ENCODE data around the gene SOX1. TPM values are rescaled to one million over a fixed set of nuclear protein-coding genes. Genes with fewer than 3 reads are reported as not detected.

Gene SOX1
- total RNA-seq, 1 donor from 2014 or later = not detected

DNA sequence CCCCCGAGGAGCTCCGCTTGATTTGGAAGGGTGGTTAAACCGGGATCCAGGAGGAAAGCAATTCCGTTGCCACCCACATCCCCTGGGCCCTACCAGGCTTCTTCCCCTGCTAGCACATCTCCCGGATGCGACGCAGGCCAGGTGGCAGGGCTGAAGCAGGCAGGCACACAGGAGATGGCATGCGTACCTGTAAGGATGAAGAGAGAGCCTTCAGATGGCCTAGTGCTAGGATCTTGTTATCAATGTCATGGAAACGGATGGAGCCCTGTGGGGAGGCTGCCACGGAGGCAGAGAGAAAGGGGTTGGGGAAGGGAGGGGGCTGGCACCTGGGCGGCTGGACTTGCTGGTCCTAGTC, 8.5 kb upstream of the SOX1 start:
- intact Hi-C loops (cut with micrococcal nuclease) = no loop called here

DNA sequence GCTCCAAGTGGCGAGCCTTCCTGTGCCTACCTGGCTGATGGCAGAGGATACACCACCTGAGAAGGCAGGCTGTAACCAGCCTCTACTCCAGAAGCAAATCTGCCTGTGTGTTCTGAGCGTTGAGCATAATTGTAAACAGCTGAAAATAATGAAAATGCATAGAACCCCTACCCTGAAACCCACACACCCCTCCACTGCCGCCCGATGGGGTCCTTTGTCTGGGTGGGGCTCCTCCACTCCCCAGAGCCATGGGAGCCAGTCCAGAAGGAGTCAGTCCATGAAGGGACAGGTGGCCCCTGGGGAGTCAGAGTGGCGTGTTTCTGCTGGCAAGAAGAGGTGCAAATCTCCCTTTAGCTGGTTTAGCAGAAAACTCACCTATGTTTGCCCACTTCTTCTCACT, 8.0 kb upstream of the SOX1 start:
- intact Hi-C loops (cut with micrococcal nuclease) = no loop called here

DNA sequence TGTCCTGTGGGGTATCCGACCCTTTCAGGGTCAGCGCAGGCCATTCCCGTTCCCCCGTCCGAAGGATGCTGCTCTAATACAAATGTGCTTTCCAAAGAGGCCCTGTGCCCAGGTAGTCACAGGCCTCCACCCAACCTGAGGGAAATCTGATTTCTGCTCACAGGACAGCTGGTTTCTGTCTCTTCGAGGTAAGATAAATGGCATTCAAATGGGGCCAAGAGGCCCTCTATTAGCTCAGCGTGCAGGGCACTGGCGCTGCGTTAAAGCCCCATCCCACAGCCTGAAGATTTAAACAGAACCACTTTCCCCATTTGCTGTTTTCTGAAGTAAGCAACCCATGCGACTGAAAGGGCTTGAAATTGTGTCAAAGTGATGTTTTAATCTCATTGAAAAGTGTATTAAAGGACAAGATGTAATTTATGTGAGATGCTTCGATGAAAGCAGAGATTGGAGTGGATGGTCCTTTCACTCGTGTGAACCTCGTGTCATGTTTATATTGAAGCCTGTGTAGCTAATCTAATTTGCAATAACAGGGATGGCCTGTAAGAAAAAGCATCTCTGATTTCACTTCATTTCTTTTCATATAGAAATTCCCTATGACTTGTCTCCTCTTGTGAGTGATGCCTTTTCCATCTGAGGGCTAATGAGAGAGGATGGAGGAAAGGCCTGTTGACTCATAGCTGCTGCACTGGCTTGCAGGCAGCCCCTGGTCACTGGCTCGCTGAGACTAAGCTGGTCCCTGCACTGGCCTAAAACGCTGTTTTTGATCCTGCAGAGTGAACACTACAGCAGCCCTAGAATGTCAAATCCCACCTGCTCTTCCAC, 7.3 kb upstream of the SOX1 start:
- intact Hi-C loops (cut with micrococcal nuclease) = loop anchor here (5.0 kb wide), 1 partner anchor 48 kb away; no protein-coding TSS in a partner anchor

DNA sequence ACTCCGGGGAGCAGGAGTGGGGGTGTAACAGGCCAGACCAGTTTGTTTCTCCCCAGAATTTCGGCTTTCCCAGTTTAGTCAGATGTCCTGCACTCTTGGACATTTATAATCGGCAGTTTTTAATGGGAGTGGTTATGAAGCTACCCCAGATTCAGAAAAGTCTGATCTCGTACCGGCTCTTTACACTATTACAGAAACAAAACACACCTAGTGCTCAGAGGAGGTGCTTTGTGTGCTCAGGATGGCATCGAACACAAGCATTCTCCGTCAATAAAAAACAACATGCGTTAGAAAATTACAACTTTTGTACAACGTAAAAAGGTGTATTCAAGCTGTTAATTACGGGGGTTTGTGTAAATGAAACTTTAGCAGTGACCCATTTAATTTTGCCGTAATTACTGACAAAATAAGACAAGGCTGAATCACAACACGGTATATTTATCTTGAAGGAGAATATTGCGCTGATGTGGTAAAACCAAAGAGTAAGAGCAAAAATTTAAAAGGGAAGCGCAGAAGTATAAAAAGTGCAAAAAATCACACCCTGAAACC, 6.6 kb upstream of the SOX1 start:
- intact Hi-C loops (cut with micrococcal nuclease) = loop anchor here (5.0 kb wide), 1 partner anchor 47 kb away; no protein-coding TSS in a partner anchor

DNA sequence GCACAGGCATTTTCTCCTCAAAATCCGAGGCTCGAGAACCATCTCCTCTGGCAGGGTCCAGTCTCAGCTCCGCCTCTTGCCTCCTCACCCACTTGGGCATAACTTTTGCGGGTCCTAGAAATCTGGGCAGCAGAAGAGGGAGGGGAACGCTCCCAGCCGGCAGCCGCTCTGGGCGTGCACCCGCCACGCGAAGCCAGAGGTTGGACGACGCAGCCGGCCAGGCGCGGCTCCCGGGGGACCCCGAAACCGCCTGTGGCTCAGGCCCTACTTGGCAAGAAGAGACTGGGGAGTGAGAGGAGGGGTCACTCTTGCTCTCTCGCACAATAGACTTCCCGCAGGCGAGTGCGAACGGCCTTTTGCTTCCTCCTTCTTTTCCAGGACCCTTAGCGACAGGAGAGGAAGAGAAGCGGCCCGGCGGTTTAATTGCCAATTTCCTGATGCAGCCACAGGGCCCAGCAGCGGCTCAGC, 6.0 kb upstream of the SOX1 start:
- intact Hi-C loops (cut with micrococcal nuclease) = loop anchor here (5.0 kb wide), 1 partner anchor 46 kb away; no protein-coding TSS in a partner anchor

DNA sequence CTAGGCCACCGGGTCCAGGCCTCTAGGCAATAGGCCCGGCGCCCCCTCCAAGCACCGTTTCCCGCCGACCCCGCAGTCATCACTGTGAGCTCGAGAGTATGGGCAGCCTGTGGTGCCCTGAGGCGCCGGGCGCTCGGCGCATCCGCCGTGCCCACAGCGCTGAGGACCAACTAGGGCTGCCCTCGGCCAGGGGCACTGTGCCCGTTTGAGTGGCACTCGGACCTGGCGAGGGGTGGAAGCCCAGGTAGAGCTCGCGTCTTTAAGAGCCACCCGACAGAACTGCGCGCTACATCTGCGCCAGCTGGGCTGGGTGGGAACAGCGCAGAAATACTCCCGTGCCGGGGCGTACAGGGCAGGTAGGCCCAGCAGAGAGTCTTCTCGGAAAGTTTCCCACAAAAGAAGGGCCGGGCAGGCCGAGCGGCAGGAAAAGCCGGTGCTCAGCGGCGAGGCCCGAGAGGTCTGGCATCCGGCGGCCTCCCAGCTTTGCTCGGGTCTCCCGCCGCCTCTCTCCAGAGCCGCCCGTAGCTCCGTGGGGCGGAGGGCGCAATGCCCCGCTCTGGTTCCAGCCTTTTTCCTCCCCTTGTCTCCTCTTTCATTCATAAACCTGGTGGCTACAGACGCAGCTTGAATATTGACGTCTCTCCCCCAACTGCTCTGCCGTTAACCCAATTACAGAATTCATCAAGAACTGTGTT, 5.4 kb upstream of the SOX1 start:
- intact Hi-C loops (cut with micrococcal nuclease) = loop anchor here (5.0 kb wide), 1 partner anchor 46 kb away; no protein-coding TSS in a partner anchor

DNA sequence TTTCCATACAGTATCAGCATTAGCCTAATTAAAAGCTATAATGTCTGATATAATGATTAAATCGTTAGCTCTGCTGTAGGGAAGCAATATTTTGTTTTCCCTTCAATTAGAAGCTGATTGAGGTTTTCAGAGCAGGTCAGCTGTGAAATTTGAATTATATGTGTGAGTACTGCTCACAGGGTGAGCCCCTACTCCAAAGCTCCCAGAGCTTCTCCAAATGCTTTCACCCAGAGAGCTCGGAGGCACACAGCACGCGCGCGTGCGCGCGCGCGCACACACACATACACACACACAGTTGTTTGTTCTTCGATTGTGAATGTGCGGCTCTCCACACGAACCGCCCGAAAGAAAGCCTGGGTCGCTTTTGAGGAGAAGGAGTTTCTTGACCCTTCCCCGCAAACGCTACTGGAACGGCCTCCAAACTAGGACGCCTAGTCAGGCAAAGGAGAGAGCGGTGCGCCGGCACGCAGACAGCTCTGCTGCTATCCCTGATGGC, 4.8 kb upstream of the SOX1 start:
- intact Hi-C loops (cut with micrococcal nuclease) = loop anchor here (5.0 kb wide), 1 partner anchor 45 kb away; no protein-coding TSS in a partner anchor

DNA sequence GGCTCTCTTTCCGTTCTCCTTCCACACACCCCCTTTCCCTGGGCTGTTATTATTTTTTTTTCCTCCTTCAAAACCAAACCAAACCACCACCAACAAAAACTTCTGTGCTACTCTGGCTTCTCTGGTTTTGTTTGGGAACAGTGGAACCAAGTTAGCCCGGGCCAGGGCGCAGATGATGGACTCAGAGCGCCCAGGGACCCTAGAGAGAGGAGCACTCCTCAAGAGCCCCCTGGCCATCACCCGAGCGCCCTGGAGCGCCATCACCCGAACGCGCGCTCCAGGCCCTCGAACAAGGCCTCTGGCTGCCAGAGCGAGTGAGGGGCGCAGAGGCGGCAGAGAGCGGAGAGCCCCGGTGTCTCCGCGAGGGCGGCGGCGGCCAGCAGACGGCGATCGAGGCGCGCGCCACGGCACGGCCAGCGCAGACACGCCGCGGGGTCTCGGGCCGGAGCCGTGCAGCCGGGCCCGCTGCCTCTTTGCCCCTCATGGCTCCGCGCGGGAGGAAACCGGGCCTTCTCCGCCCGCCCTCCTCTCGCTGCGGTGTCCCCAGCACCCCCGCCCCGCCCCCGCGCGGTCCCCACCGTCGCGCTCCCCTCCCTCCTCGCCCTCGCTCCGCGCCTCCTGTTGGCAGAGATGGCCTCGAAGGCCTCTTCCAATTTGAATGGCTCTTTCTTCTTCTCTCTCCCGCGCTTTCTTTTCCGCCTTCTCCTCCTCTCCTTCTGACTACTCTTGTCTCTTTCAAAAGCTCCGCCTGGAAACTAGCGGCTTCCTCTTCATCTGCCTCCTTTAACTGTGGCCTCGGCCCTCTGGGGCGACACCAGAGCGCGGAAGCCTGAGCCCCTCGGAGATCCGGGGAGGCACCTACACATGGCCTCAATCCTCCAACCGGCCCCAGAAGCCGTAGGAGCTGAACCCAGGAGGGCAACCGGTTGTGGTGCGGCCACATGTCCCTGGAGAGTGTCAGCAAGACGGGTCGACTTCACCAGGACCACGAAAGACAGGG, 4.1 kb upstream of the SOX1 start:
- intact Hi-C loops (cut with micrococcal nuclease) = loop anchor here (5.0 kb wide), 1 partner anchor 44 kb away; no protein-coding TSS in a partner anchor

DNA sequence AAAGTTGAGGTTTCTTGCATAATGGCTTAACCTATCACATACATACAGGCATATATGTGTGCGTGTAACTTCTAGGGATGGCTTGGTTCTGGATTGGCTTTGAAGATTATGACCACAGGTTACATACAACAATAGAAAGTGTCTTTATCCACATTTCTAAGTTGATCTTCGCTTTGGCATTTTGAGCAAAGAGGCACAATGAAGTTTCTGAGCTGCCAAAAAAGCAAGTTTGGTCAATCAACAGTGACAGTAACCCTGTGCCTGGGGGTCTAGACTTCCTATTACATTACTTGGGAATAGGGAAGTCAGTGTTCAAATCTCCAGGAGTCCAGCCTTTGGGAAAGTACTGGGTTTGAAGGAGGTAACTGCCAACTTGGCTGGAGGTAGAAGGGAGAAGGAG, 3.1 kb upstream of the SOX1 start:
- intact Hi-C loops (cut with micrococcal nuclease) = loop anchor here (5.0 kb wide), 1 partner anchor 43 kb away; no protein-coding TSS in a partner anchor

DNA sequence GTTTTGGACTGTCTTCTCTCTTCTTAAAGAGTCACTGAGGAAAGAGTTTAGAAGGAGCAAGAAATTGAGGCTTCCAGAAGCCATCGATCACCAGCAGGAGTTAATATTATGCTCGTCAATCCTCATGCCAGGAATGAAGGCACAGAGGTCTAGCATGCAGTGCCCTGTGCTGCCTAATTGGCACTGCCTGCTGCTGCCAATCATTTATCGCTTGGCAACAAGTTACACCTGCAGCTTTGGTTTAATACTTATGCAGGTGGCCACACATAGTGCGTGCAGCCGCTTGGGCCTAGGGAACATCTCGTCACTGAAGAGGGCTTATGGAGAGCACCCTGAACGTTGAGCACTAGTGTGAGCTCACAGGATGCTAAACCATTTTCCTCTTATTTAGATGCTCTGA, 2.7 kb upstream of the SOX1 start:
- intact Hi-C loops (cut with micrococcal nuclease) = loop anchor here (5.0 kb wide), 1 partner anchor 43 kb away; no protein-coding TSS in a partner anchor

DNA sequence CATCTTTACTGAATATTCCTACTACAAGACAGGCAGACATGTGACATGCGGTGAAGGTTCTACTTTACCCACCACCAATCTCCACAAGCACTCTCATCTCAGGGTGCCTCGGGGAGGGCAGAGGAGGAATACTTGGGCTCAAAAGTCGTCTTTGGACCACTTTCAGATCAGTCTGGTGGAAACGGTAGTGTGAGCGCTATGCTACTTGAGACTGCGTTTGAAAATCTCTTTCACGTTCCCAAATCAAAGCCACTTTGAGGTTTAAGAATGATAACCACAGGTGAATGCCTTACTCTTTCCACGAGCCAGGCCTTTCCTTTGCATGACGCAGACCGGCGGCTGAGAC, 1.5 kb upstream of the SOX1 start:
- intact Hi-C loops (cut with micrococcal nuclease) = no loop called here

DNA sequence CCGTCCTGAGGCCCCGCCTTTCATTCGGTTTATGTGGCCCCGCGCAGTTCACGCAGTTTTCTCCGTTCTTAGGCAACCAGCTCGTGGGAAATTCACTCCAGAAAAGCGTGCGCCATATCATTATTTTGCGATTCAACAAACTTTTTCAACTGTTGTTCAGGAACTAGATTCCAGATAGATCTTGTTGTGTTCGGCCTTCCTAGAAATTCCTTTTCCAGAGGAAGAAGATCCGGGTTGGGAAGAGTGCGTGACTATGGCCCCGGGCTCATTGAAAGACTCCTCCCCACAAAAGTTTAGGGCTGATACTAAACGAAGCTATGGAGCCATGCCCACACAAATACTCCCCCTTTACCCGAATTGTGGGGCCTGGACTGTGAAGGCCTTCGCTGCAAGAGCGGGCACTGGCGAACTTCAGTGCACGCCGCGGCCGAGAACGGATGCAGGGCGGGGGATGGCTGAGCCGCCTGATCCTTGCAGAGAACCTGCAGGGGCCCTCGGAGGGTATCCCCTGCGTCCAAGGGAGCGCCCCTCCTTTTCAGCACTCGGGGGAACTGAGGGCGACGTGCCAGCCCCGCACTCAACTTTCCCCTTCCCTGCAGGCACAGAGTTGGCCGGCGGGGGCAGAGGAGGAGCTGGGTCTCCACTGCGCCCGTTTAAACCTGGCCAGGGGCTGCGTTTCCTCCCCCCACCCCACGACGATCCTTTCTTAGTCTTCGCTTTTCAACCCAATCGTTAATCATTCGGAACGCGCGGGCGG, 904 bp upstream of the SOX1 start:
- intact Hi-C loops (cut with micrococcal nuclease) = no loop called here

DNA sequence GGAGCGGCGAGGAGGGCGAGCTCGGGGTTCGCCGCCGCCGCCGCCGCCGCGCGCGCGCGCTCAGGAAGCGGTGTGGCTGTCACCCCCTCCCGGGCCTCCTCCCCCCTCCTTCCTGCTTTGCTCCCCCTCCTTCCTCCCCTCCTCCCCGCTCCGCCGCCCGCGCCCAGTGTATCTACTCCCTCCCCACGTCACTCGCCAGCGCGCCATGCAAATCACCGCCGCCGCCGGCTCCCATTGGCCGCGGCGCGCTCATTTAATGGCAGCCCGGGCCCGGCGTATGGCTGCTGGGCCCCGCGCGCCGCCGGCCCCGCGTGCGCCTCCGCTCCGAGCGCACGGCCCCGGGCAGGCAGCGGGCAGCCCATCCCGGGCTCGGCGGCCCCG, 335 bp upstream of the SOX1 start:
- intact Hi-C loops (cut with micrococcal nuclease) = no loop called here

DNA sequence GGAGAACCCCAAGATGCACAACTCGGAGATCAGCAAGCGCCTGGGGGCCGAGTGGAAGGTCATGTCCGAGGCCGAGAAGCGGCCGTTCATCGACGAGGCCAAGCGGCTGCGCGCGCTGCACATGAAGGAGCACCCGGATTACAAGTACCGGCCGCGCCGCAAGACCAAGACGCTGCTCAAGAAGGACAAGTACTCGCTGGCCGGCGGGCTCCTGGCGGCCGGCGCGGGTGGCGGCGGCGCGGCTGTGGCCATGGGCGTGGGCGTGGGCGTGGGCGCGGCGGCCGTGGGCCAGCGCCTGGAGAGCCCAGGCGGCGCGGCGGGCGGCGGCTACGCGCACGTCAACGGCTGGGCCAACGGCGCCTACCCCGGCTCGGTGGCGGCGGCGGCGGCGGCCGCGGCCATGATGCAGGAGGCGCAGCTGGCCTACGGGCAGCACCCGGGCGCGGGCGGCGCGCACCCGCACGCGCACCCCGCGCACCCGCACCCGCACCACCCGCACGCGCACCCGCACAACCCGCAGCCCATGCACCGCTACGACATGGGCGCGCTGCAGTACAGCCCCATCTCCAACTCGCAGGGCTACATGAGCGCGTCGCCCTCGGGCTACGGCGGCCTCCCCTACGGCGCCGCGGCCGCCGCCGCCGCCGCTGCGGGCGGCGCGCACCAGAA, 1.1 kb downstream of the SOX1 start:
- intact Hi-C loops (cut with micrococcal nuclease) = no loop called here

DNA sequence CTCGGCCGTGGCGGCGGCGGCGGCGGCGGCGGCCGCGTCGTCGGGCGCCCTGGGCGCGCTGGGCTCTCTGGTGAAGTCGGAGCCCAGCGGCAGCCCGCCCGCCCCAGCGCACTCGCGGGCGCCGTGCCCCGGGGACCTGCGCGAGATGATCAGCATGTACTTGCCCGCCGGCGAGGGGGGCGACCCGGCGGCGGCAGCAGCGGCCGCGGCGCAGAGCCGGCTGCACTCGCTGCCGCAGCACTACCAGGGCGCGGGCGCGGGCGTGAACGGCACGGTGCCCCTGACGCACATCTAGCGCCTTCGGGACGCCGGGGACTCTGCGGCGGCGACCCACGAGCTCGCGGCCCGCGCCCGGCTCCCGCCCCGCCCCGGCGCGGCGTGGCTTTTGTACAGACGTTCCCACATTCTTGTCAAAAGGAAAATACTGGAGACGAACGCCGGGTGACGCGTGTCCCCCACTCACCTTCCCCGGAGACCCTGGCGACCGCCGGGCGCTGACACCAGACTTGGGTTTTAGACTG, 1.7 kb downstream of the SOX1 start:
- intact Hi-C loops (cut with micrococcal nuclease) = no loop called here

DNA sequence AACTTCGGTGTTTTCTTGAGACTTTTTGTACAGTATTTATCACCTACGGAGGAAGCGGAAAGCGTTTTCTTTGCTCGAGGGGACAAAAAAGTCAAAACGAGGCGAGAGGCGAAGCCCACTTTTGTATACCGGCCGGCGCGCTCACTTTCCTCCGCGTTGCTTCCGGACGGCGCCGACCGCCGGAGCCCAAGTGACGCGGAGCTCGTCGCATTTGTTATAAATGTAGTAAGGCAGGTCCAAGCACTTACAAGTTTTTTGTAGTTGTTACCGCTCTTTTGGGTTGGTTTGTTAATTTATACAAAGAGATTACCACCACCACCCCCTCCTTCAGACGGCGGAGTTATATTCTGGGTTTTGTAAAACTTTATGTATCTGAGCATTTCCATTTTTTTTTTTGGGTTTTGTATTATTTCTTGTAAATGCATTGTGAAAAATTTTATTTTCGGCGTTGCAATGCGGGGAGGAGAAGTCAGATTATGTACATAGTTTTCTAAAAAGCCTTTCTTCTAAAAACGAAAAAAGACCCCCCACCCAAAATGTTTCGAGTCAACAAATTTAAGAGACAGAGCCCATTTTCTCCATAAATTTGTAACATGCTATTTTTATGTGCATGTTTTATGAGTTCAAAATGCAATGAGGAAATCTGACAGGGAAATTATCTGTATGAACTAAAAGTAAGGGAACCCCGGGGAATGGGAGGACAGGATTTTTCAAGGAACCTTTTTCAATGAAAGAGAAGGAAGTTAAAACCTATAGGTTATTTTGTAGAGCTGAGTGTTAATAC, 2.3 kb downstream of the SOX1 start:
- intact Hi-C loops (cut with micrococcal nuclease) = no loop called here

DNA sequence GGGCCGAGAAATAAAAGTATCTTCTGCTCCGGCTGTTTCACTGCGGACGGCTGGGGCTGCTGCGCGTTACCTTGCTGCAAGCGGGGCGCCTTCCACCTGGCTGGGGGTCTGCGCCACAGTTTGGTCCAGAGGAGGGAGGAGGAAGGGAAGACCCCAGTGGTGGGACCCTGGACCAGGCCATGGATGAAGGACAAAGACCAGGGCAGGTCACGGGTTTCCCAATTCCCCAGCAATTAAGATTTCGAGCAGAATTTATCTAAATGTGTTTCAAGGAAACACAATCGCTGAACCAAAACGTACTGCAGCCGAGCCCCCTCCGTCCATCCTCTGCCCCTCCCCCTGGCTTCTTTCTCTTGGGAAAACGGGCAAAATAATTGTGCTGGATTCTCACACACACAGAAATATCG, 2.9 kb downstream of the SOX1 start:
- intact Hi-C loops (cut with micrococcal nuclease) = loop anchor here (2.0 to 5.0 kb wide), 2 partner anchors 15 to 537 kb away; no protein-coding TSS in a partner anchor

DNA sequence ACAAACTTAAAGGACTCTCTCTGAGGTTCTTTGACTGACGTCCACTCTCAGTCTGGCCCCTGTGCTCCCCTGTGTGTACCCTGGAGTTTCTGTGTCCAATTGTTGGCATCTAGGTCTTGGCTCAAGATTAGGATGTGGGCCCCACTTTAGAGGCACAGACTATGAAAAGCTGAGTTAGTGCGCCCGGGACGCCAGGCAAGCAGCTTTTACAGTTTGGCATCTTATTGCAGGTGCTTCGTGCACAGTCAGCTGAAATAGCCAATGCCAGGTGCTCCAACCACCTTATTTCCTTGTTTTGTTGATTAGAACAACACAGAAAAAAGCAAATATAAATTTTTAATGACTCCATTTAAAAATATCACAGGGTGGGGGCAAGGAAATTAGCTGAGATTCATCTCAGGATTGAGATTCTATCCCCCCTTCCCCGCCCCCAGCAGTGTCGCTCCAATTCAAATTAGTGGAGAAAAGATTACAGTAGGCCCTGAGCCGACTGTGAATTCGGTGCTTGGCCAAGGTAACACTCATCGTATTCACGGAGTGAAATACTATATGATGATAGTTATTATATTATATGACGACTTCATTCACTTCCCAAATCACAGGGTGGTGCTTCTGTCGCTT, 4.3 kb downstream of the SOX1 start:
- intact Hi-C loops (cut with micrococcal nuclease) = loop anchor here (2.0 to 5.0 kb wide), 2 partner anchors 16 to 536 kb away; no protein-coding TSS in a partner anchor
